GM18870 (cell line): ENCODE results near the gene SERPINB8.
A peak's percentile ranks its signal among the peaks of the same experiment; 100 is the strongest.
"Not testable (repeated sequence)": the region's sequence is repeated elsewhere in the genome, so short reads cannot be mapped to it uniquely, and the experiment has no call there.

Experiments
- ATAC-seq: cut with Tn5 transposase; IDR thresholded peaks from one replicate; pipeline ENCODE4 v1.9.1; 2021; ENCODE audit warnings: moderate library complexity; ENCODE audit not compliant: unreplicated experiment

The SERPINB8 gene, protein sequence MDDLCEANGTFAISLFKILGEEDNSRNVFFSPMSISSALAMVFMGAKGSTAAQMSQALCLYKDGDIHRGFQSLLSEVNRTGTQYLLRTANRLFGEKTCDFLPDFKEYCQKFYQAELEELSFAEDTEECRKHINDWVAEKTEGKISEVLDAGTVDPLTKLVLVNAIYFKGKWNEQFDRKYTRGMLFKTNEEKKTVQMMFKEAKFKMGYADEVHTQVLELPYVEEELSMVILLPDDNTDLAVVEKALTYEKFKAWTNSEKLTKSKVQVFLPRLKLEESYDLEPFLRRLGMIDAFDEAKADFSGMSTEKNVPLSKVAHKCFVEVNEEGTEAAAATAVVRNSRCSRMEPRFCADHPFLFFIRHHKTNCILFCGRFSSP

DNA sequence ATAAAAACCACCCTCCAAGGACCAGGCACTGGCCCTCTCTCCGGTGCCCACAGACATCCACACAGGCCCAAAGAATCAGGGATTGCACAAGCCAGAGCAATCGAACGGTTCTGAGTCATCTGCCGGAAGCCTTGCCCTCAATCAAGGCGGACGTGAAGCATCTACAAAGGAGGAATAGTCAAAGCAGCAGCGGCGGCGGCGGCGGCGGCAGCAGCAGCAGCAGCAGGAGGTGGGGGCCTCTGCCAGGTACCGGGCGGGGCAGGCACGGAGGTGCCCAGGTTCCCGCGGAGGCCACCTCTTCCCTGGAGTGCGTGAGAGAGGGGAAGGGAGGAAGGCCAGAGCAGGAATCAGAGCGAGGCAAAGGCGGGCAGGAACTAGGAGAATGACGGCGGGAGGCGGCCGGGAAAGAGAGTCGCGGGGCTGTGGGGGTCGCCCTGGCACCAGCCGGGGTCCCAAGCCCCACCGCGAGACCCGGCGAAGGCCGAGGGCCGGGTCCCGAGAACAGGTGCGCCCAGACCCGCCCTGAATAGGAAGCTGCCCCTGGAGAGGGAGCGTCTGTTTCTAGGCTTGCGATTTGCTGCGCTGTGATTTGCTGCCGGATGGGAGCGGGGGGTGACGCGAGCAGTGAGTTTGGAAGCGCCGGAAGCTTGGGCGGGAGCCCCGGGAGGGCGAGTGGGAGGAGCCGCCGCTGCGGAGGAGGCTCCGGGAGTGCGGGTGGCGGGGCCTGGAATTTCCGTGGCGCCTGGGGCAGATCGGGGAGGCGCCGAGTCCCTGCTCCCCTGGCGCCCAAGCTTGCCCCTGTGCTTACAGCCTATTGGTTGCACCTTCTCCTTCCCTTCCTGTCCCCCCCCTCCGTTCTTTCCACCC lies at the start of gene SERPINB8:
Gene SERPINB8 (plus strand): TSS at position 140 of the 867 bp plus-strand sequence. CDS start 8,228 bp downstream, outside the sequence.
- peak; percentile 86 for ATAC-seq

GRCh38 chr18:63922049-63922448 lies 47.8 kb upstream of the SERPINB8 start:
- ATAC-seq, result no peak

DNA sequence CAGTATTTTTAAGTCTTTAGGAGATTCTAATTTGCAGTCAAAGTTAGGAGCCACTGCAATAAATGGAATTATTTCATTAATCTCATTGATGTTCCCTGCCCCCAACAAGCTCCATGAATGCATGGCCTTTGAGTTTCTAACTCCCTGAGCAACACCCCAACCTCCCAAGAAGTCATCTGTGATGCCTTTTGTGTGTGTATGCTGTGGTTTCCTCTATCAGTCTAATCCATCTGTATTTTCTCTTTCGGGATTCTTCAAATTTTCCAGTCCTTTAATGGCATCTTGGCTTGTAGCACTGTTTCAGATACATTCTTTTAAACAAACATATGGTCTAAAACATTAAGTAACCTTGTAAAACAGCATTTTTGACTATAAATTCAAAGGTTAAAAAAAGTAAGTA lies 45.3 kb upstream of the SERPINB8 start:
- no peak for ATAC-seq

- no peak for ATAC-seq
Observed at GRCh38 chr18:63928331-63928730, 41.5 kb upstream of the SERPINB8 start.

GRCh38 chr18:63929369-63929768 lies 40.5 kb upstream of the SERPINB8 start:
- ATAC-seq, result not testable (repeated sequence)

GRCh38 chr18:63930773-63931354 lies 39.0 kb upstream of the SERPINB8 start:
- ATAC-seq, result no peak

- peak; percentile 95 for ATAC-seq
Observed at GRCh38 chr18:63936156-63936931, 33.5 kb upstream of the SERPINB8 start.

DNA sequence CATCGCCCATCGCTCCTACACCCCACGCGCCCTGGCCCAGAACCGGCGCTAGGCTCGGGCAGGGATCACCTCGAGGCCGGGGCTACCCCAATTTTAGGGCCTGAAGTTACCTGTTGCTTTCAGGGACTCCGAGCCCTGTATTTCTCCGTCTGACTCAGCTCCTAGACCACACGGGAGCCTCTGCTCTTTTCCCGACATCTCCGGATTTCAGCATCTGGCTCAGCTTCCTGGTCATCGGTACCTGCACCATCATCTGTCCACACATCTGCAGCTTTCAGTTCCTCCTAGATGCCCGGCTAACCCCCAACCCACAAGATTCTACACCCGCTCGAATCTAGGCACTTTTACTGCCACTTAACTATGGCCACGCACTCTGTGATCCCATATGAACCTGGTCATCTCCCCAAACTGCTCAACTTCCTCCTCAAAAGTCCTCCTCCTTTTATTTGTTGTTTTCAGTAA lies 32.9 kb upstream of the SERPINB8 start:
- ATAC-seq, result peak; percentile 30

GRCh38 chr18:63940008-63940407 lies 29.9 kb upstream of the SERPINB8 start:
- no peak for ATAC-seq

DNA sequence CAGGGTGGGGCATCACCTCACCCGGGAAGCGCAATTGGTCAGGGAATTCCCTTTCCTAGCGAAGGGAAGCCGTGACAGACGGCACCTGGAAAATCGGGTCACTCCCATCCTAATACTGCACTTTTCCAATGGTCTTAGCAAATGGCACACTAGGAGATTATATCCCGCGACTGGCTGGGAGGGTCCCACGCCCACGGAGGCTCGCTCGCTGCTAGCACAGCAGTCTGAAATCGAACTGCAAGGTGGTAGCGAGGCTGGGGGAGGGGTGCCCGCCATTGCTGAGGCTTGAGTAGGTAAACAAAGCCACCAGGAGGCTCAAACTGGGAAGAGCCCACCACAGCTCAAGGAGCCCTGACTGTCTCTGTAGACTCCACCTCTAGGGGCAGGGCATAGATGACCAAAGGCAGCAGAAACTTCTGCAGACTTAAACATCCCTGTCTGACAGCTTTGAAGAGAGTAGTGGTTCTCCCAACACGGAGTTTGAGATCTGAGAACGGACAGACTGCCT lies 29.3 kb upstream of the SERPINB8 start:
- ATAC-seq, result not testable (repeated sequence)

DNA sequence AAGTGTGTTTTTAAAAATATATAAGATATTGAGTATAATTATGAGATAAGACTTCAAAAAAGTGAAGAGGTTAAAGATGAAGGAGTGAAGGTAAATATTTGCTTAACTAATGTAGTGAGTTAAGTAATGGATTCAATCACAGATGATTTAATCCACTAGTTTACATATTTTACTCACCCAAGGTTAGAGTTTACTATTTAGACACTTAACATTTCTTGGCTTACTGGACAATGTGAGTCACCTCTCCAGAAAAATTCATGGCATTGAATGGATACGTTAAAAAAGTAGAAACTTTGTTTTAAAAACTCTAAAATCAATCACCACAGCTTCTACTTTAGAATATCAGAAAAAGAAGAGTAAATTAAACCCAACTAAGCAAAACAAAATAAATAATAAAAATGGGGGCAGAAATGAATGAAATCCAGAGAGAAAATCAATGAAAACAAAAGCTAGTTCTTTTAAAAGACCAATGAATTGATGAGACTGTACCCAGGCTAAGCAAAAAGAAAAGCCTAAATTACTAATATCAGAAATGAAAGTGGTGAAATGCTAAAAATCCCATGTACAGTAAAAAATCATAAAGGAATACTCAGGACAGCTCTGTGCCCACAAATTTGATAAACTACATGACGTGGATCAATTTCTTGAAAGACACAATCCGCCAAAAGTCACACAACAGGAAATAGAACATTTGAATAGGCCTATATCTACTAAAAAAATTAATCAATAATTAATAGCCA lies 22.7 kb upstream of the SERPINB8 start:
- ATAC-seq, result no peak

DNA sequence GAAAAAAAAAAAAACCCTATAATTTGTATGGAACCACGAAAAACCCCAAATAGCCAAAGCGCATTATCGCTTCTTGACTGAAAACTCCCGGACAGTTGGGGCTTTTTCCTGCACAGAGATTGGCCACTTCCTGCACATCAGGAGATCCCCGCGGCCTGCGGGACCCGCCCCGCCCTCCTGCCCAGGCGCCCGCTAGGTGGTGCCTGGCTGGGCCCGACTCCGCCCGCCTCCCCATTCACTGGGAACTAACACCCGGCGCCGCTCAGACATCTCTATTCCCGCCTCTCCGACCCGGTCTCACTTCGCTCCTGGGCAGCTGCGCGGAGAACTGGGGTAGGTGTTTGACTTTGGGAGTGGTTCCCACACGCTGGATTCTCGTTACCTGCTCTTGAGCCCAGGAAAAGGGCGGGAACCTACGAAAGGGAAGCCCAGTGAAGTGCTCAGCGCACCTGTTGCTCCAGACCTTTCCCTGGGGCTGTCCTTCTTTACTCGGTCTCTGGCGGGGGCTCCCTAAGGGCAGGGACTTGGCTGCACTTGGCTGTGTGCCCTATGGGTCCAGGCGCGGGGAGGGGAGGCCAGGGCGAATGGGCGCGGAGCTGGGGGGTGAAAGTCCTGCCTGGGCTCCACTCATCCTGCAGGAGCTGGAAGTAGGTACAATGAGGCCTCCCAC lies 20.7 kb upstream of the SERPINB8 start, which contains the start of gene HMSD:
Gene HMSD (plus strand): TSS at position 234 of the 670 bp plus-strand sequence. CDS start 4,155 bp downstream, outside the sequence.
- peak; percentile 62 for ATAC-seq

DNA sequence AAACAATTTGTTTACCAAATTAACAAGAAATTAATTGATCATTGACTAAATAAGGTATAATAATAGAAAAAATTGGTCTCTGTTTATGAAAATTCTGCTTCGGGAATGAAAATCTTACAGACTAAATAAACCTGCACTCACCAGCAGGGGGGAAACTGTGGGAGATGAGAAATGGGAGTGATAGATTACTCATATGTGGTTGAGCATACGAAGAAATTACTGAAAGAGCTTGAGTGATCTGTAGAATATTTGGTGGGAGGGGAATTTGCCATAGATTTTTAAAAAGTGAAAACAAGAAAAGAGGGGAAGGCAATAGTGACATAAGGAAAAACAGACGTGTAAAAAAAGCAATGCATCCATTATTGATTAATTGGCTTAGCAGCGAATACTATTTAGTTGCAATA lies 18.6 kb upstream of the SERPINB8 start:
- ATAC-seq, result peak; percentile 64

GRCh38 chr18:63953811-63954210 lies 16.1 kb upstream of the SERPINB8 start:
- no peak for ATAC-seq

- ATAC-seq, result no peak
Observed at GRCh38 chr18:63956755-63957154, 13.1 kb upstream of the SERPINB8 start.

DNA sequence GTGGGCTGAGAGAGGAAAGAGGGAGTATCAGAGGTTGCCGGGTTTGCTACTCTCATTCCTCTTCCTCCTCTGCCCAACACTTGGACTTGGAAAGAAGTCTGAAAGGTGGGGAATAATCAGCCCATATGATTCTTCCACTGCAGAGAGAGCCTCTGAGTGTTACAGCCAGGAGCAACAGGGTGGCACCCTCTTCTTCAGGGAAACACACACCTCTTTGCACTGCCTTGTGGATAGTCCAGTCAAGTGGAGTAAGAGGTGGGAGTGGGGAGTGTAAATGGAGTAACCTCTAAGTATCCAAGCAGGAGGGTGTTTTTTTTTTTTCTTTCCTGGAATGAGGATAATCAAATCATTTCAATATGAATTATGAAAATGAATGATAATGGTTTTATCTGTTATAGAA lies 9.0 kb upstream of the SERPINB8 start:
- no peak for ATAC-seq

- ATAC-seq, result no peak
Observed at GRCh38 chr18:63961435-63961980, 8.4 kb upstream of the SERPINB8 start.

DNA sequence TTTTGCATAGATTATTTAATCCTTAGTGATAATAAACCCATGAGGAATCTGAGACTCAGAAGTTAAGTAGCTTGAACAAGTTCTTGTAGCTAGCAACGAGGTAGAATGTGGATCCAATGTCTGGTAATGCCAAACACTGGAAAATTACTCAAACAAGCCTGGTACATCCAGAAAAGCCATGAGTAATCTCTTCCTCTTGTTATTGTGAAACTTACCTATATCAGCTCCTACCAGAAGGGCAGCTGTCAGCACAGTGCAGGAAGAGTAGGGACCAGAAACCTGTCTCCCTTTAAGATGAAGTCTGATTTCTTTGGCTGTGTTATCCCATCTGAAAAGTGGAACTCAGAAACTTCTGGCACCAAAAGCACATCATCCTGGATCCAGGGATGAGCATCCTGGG lies 7.7 kb upstream of the SERPINB8 start:
- ATAC-seq, result no peak
